NCI-H526 treated with DMSO at 0.1 percent for 48 hours (cell line): ENCODE results near the gene SLC10A7.
"Not testable (repeated sequence)": the region's sequence is repeated elsewhere in the genome, so short reads cannot be mapped to it uniquely, and the experiment has no call there.

Experiments
- DNase-seq: peaks from one replicate; lab custom pipeline; 2025; lab: John Stamatoyannopoulos, UW

The SLC10A7 gene

DNA sequence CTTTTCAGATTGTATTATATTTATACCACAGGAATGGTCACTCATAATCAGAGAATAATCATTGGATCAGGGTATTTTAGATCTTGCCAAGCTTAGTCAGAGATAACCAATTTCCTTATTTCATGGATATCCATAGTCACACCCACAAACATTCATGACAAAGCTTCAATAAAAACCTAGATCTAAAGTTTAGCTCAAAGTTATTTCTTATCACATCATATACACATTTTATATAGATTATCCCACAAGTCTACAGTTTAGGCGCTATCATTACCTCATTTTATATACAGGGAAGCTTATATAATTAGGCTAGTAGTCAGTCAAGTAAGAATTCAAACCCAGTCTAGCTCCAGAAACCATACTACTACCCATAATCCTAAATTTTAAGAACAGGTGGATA, 82.3 kb downstream of the SLC10A7 start:
- no peak for DNase-seq

GRCh38 chr4:146437778-146438177, 84.0 kb downstream of the SLC10A7 start:
- DNase-seq: no peak

DNA sequence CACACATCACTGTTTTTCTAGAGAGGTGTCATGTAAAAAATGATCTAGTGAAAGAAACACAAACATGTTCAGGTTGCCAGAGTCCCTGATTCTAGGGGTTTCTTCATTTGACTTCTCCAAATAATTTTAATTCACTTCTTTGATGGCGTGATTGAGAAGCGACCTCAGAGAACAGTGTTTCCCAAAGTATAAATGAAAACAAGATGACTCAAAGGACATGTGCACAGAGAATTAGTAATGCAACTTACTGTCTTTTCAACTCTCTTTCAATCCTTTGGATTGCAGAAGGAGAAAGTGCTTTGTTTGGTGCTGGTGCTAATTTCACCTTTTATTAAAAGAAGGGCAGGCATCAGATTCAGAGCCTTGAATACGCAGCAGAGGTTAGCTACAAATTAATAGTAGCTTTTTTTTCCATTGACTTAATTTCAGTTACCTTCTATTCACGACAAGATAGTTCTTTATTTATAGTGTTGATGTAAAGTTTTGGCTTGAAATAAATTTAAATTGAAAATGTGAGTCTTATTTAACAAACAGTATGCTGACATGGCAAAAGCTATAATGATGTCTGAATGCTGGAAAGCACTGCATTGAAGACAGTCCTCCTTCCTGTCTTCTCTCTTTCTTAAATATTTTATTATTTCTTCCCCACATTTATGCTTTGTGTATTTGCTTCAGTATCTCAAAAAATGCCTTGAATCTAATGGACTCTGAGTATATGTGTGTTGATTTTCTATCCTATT, 85.1 kb downstream of the SLC10A7 start:
- DNase-seq: no peak

DNA sequence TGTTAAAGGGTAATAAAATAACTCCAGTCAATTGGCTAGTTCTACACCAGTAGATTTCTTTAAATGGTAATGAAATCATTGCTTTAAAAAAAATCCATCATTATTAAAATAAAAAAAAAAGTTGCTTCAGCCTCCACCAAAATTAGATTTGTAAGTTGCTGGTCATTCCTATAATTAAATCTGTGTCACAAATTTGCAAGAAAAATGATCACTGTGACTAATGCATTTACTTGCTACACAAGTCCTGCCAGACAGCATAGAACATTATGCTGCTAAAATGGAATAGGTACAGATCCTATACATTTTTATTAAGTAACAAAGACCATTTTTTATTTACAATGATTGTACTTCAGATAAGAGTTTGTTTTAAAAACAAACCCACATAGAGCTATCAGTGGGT, 85.8 kb downstream of the SLC10A7 start:
- no peak for DNase-seq

- no peak for DNase-seq
Measured at GRCh38 chr4:146432065-146432464, 89.7 kb downstream of the SLC10A7 start.

- no peak for DNase-seq
Measured at GRCh38 chr4:146428298-146428697, 93.4 kb downstream of the SLC10A7 start.

- DNase-seq: no peak
Measured at GRCh38 chr4:146417822-146418221, 103.9 kb downstream of the SLC10A7 start.

DNA sequence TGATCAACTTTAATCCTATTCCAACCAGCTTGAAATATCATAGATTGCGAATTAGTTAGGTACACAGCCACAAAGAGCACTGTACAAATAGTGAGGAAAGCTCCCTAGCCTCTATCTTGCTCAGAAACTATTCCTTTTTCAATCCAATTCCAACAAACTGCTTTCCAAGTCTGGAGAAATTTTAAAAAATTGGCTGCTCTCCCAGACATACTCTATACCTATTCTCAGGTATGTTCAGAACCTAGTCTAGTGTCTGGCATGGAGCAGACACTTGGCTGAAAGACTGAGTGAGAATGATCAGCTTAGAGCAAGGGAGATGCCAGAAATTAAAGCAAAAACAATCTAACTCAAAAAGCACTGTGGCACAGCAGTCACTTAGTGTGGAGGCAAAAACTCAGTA, 105.9 kb downstream of the SLC10A7 start:
- no peak for DNase-seq

GRCh38 chr4:146407669-146408084, 114.1 kb downstream of the SLC10A7 start:
- DNase-seq: no peak

DNA sequence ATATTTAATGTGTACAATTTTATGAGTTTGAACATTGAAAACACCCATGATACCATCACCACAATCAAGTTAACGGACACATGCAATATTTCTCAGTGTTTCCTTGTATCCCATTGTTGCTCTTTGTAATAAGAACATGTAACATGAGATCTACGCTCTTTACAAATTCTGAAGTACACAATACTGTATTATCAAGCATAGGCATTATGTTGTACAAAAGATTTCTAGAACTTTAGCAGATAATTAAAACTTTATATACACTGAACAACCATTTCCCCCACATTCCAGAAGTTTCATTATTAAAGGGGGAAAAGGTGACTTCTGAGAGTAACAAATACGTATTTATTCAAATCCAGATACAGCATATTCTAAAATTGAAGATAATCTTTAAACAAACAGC, 114.5 kb downstream of the SLC10A7 start:
- DNase-seq: no peak

DNA sequence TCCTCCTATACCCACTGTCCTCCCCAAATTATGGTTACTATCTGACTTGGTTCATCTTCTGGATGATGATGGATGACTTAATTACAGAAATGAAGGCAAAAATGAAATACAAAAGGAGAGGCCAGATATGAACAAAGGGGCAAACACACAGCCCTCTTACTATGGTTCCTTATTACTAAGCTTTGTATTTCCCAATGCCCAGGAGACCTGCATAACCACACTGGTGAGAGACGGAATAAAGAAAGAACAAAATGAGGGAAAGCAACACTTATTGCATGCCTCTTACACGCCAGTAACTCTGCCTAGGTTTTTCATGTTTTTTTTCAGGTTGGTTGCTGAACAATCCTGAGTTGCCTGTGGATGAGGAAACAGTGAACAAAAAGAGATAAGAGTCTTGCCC, 120.5 kb downstream of the SLC10A7 start:
- DNase-seq: no peak

- no peak for DNase-seq
Measured at GRCh38 chr4:146398896-146399445, 122.8 kb downstream of the SLC10A7 start.

- DNase-seq: no peak
Measured at GRCh38 chr4:146398404-146398803, 123.3 kb downstream of the SLC10A7 start.

- no peak for DNase-seq
Measured at GRCh38 chr4:146389561-146389960, 132.2 kb downstream of the SLC10A7 start.

- no peak for DNase-seq
Measured at GRCh38 chr4:146382194-146382593, 139.5 kb downstream of the SLC10A7 start.

GRCh38 chr4:146381263-146381872, 140.4 kb downstream of the SLC10A7 start:
- no peak for DNase-seq

- no peak for DNase-seq
Measured at GRCh38 chr4:146379744-146380143, 142.0 kb downstream of the SLC10A7 start.

DNA sequence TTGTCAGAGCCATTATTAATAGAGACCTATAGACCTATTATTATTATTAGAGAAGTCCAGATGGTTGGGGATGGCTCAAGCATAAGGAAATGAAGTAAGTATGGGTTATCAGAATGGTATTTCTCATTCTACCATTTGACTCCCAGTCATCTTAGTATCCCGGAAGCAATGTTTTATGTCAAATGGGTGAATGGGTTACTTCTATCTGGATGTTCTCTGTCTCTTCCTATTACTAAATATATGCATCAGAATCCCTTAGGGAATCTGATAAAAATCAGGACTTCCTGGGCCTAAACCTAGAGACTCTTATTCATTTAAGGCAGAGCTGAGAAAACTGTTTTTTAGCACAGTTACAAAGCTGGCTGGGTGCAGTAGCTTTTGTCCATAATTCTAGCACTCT, 149.9 kb downstream of the SLC10A7 start:
- no peak for DNase-seq

DNA sequence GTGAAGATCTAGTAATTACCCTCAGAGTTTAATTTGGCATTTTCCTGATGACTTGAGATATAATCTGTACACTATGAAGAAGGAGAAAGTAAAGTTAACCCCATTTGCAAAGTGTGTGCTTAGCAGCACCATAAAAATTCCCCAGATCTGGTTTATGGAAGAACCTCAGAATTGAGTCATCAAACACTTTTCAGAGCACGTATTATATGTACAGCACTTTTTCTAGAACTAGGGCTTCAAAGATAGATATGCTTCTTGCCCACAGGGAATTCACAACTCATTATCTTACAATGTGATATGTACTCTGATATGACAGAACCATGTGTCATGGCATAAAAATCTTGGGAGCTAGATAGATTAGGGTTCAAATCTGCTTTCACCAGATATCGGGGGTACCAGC, 150.9 kb downstream of the SLC10A7 start:
- DNase-seq: no peak

DNA sequence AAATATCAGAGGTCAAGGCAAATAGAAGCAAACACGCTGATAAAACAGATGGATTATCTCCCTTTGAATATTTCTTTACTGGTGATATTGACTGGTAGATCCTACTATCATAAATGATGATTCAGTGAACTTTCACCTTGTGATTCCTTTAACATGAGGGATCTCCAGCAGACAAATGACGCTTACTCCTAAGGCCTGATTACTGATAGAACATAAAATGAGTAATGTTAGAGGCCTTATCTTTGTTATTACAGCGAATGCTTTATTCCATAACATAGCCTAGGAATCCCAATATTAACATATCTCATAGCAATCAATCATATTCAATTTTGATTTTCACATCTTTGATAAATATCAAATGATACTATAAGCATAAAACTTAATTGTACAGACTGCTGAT, 152.3 kb downstream of the SLC10A7 start:
- no peak for DNase-seq

DNA sequence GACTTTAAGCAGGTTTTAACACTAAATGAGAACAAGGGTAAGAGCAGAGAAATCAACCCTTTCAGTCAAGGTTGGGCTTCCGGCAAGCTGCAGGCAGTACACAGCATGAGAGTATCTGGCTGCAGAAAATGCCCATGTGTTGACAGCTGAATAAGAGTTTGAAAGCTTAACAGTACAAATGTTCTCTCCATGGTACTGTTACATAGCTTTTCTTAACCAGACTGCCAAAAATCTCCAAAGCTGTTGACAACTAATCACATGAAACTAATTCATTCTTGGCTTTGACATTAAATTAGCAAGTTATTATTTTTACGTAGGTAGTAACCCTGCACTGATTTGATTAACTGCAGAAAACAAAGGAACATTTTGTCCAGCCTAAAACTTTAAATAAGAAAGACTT, 153.5 kb downstream of the SLC10A7 start:
- DNase-seq: no peak

DNA sequence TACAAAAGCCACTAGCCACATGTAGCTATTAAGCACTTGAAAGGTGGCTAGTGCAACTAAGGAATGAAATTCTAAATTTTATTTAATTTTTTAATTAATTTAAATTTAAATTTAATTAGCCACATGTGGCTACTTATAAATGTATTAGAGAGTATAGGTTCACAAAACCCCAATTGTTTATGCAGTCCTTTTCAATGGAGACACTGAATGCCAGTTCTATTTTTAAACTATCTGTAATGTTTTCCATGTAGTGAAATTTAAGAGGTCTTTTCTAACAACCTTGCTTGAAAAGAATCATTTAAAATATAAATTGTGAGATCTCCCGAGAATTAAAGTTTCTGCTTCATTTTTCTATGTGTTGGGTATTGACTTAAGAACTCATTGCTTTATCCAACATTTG, 154.4 kb downstream of the SLC10A7 start:
- DNase-seq: no peak

- DNase-seq: no peak
Measured at GRCh38 chr4:146359771-146360170, 162.0 kb downstream of the SLC10A7 start.

GRCh38 chr4:146350114-146350513, 171.6 kb downstream of the SLC10A7 start:
- not testable (repeated sequence) for DNase-seq
